CD4-positive, alpha-beta T cell treated with Interleukin-15 for 1 hour (primary cell): Measurements from ENCODE around the gene AARSD1.
"Not testable (repeated sequence)": the region's sequence is repeated elsewhere in the genome, so short reads cannot be mapped to it uniquely, and the experiment has no call there.

Experiments
- DNase-seq: peaks from one replicate; pipeline ENCODE4 v3.0.0-alpha.2; 2020

Gene AARSD1

DNA sequence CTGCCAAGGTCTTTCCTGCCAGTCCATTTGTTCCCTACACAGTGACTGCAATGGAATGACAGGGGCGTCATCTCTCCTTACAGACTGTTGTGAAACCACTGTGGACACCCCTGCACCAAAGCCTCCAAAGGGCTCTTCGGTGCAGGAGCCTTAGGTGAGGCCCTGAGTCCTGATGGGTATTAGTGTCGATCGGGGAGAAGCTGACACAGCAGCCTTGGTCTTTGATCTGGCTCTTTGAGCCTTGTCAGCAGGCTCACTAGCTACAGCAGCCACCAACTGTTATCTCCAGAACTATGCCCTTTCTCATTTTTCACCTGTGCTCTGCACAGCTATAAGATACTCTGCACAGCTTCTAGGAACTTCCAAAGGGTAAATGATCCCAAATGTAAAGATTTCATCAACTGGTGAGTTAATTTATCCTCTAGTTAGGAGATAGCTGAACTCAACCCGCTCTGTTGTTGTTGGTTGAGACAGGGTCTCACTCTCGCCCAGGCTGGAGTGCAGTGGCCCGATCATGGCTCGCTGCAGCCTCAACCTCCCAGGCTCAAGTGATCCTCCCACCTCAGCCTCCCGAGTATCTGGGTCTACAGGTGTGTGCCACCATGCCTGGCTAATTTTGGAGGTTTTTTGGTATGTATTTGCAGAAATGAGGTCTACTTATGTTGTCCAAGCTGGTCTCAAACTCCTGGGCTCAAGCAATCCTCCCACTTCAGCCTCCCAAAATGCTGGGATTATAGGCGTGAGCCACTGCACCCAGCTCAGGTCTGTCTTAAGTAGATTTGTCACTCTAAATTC, 44.0 kb downstream of the AARSD1 start:
- DNase-seq: no peak

DNA sequence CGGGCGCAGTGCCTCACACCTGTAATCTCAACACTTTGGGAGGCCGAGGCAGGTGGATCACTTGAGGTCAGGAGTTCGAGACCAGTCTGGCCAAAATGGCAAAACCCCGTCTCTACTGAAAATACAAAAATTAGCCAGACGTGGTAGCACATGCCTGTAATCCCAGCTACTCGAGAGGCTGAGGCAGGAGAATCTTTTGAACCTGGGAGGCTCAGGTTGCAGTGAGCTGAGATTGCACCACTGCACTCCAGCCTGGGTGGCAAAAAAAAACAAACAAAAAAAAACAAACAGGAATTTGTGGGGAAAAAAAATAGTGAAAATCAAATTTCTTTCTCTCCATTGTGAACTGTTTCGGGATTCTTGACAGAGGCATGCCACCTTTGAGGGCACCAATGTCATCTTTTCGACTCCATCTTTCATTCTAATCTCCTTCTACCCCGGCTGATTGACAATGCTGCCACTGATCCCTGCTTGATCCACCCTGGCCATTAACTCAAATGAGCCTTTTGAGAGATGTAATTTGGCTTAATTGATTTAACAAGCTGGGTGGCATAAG, 44.7 kb downstream of the AARSD1 start:
- DNase-seq: not testable (repeated sequence)

DNA sequence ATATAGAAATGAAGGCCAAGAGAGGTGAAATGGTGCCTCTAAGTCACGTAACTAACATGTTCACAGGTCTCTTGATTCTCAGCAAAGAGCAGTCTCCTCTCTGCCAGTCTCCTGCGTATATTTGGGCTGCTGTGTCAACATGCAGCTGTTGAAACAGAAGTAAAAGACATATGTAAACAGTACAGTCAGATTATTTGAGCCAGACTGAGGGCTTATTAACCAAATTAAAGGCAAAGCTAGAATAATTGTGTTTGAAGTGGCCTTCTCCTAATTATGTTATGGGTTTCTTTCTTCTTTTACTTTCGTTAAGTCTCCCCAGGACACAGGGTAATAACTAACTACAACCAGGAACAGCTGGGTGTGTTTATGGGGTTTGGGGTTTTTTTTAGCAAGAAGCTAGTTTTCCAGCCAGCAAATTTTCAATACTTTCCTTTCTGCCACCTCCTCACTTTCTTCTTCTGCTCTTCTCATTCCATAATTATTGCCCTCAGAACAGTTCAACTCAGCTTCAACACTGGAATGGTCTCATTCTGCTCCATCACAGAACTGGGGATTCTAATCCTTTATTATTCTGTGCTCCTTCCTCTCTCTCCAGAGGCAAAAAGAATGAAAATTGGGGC, 45.2 kb downstream of the AARSD1 start:
- DNase-seq: no peak

DNA sequence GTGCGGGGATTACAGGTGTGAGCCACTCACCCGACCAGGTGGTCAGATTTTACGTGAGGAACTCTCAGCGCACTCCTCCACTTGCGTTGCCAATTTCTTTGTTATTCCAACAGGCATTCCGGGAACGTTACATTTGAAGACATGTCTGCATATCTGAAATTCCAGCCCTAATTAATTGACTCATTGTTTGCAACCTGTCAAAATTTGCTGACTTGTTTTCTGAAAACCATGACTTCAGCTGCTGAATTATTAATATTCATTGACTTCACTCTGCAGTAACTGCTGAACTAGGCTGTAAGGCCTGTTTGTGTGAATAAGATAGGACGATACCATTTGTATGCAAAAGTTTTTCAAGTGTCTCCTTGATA, 47.0 kb downstream of the AARSD1 start:
- DNase-seq: no peak

DNA sequence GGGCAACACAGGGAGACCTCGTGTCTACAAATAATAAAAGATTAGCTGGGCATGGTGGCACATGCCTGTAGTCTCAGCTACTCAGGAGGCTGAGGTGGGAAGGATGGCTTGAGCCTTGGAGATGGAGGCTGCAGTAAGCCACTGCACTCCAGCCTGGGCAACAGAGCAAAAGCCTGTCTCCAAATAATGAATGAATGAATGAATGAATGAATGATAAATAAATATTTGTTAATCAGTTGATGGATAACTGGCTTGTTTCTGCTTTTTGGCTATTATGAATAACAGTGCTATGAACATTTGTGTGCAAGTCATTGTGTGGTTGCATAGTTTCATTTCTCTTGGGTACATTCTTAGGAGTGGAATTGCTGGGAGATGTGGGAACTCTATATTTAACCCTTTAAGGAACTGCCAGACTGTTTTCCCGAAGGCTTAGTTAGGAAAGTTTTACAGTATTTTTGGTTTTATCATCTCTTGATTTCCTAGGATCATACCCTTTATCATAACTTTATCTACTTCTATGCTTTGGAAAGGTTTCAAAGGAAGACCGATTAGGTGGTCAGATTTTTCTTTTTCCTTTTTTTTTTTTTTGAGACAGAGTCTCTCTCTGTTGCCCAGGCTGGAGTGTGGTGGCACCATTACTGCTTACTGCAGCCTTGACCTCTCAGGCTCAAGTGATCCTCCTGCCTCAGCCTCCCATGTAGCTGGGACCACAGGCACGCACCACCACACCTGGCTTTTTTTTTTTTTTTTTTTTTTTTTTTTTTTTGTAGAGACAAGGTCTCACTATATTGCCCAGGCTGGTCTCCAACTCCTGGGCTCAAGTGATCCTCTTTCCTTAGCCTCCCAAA, 47.6 kb downstream of the AARSD1 start:
- DNase-seq: not testable (repeated sequence)

DNA sequence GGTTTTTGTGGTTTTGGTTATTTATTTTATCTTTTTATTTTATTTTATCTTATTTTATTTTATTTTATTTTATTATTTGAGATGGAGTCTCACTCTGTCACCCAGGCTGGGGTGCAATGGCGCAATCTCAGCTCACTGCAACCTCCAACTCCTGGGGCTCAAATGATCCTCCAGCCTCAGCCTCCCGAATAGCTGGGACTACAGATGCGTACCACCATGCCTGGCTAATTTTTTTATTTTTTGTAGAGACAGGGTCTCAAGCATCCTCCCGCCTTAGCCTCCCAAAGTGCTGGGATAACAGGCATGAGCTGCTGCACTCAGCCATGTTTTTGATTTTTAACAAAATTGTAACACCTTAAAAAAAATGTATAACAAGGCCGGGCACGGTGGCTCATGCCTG, 49.0 kb downstream of the AARSD1 start:
- DNase-seq: not testable (repeated sequence)

DNA sequence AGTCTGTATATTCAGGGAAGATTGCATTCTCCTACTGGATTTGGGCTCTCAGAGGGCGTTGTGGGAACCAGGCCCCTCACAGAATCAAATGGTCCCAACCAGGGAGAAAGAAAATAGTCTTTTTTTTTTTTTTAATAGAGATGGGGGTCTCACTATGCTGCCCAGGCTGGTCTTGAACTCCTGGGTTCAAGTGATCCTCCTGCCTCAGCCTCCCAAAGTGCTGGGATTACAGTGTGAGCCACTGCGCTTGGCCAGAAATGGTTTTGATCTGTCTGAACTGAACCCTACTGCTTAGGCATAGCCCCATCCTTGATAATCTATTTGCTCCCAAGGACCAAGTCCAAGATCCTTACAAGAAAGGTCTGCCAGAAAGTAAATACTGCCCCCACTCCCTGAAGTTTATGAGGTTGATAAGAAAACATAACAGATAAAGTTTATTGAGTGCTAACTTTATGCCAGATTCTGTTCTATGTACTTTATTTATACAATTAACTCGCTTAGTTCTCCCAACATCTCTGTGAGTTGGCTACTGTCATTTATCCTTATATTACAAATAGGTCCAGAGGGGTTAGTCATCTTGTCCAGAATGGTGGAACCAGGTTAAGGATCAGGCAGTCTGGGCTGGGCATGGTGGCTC, 50.2 kb downstream of the AARSD1 start:
- DNase-seq: no peak

DNA sequence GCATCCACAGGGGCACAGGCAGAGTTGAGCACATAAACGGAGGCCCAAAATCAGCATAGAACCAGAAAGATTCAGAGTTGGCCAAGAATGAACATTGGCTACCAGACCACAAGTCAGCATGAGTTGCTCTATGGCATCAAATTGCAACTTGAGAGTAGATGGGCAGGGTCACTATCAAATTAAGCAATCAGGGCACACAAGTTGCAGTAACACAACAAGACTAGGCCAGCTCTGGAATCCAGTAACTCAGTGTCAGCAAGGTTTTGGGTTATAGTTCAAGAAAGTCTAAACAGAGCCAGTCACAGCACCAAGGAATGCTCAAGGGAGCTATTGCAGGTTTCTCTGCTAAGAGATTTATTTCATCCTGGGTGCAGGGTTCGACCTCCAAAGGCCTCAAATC, 50.7 kb downstream of the AARSD1 start:
- DNase-seq: no peak

DNA sequence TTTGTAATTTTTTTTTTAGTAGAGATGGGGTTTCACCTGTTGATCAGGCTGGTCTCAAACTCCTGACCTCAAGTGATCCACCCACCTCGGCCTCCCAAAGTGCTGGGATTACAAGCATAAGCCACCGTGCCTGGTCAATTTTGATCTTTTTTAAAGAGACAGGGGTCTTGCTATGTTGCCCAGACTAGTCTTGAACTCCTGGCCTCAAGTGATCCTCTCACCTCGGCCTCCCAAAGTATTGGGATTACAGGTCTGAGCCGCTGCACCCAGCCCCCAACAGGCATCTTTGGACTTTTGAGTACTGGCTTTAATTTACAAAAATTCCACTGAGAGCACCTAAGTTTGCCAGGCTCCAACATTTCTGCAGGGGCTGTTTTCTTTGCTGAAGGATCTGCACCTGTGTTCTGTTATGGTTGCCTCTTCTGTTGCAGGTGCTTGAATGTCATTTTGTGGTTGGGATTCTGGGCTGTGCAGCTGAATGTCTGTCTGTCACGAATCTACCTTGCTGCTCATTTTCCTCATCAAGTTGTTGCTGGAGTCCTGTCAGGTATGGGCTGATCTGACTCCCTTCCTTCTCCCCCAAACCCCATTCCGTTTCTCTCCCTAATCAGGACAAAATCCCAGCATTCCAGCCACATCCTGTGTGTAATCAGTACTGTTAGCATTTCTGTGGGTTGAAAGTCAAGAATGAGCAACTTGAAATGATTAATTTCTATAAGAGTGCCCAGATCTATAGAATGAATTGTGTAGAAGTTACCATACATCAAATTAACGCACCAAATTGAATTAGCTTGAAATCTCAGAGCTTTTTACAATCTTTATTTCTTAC, 55.2 kb downstream of the AARSD1 start:
- DNase-seq: no peak

DNA sequence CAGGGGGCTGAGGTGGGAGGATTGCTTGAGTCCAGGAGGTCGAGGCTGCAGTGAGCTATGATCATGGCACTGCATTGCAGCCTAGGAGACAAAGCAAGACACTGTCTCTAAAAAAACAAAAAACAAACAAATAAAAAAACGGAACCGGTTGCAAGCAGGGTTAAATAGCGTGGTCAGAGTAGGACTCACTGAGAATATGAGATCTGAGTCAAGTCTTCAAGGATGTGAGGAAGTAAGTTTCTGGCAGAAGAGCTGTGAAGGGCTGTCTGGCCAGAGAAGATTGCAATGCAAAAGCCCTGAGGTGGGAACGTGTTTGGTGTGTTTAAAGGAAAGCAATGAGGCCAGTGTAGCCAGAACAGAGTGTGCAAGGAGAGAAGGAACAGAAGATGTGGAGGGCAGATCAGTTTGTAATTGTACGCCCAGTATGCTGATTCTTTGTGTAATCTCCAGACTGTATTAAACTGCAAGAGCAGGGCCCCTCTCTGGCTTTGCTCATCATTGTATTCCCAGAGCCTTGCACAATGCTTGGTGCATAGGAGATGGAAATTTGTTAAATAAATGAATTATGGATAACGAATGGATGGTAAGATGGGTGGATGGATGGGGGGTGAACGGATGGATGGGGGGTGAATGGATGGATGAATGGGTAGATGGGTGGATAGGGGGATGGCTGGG, 57.3 kb downstream of the AARSD1 start:
- DNase-seq: no peak

DNA sequence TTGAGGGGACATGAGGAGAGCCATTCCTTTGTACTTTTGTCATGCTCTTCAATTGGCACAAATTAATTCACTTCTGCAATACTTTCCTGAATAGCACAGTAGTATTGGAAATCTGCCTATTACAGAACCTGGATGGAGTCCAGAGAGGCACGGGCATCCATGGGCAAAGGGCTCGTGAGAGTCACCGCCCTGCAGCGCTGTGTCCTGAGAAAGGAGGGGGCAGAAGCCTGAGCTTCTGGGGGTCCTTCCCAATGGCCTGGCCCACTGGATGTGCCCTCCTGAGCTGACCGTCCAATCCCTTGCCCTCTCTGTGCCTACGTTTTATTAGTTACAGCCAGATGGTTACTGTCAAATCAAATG, 60.2 kb downstream of the AARSD1 start:
- no peak for DNase-seq

DNA sequence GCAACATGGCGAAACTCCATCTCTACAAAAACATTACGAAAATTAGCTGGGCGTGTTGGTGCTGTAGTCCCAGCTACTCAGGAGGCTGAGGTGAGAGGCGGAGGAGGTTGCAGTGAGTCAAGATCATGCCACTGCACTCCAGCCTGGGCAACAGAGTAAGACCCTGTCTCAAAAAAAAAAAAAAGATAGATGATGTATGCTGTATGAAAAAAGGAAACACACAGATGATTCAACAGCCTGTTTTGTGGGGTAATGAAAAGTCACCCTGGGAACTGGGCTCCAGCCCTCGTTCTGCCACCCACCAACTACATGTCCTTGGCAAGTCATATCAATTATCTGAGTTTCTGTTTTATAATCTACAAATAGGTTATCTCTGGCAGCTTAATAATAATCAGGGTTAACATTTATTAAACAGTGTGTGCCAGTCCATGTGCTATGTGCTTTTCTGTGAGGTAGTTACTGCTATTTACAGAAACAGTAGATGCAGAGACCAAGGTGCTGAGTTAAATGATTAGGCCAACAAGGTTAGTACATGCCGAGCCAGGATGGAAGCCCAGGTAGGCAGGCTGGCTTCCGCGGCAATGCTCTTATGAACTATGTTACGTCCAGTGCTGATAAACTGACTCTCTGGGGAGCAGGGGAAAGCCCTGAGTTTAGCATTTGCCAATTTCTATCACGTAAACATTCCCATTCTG, 62.6 kb downstream of the AARSD1 start:
- no peak for DNase-seq
